Fibroblast of pulmonary artery (primary cell): ENCODE results near the gene NUCKS1.
A peak's percentile ranks its signal among the peaks of the same experiment; 100 is the strongest.

Source experiments
- DNase-seq: peaks from one replicate; pipeline ENCODE4 v3.0.0-alpha.2; 2010; ENCODE audit warnings: low read depth
- H3K4me3 ChIP-seq: replicated peaks from 2 replicates; pipeline ENCODE4 v1.5.1; 2011; ENCODE audit warnings: low read depth, mild to moderate bottlenecking, control low read depth, low read length, moderate library complexity
- CTCF ChIP-seq: IDR thresholded peaks from 2 replicates; pipeline ENCODE4 v1.5.1; 2011; ENCODE audit warnings: mild to moderate bottlenecking, control low read depth, low read length, inconsistent platforms; ENCODE audit errors: missing control alignments

Gene NUCKS1

GRCh38 chr1:205791568-205792180 lies 41.7 kb upstream of the NUCKS1 start:
- H3K4me3 ChIP-seq = no peak overlapping the region
- DNase-seq = peak; percentile 62

GRCh38 chr1:205787287-205787916 lies 37.4 kb upstream of the NUCKS1 start:
- TF ChIP-seq CTCF = no peak
- no peak for DNase-seq
- no peak overlapping the region for H3K4me3 ChIP-seq

More at GRCh38 chr1:205791568-205792180, 41.7 kb upstream of the NUCKS1 start:
- peak; percentile 83 for TF ChIP-seq CTCF

- no peak overlapping the region for H3K4me3 ChIP-seq
- DNase-seq = no peak
- no peak for TF ChIP-seq CTCF
Observed at GRCh38 chr1:205786601-205787000, 36.6 kb upstream of the NUCKS1 start.

- no peak for TF ChIP-seq CTCF
- H3K4me3 ChIP-seq = no peak overlapping the region
- no peak for DNase-seq
Observed at GRCh38 chr1:205785446-205785845, 35.5 kb upstream of the NUCKS1 start.

- TF ChIP-seq CTCF = no peak
- peak; percentile 29 for DNase-seq
- H3K4me3 ChIP-seq = no peak overlapping the region
Observed at GRCh38 chr1:205783904-205784303, 33.9 kb upstream of the NUCKS1 start.

- DNase-seq = no peak
- TF ChIP-seq CTCF = no peak
- H3K4me3 ChIP-seq = no peak overlapping the region
Observed at GRCh38 chr1:205783433-205783795, 33.4 kb upstream of the NUCKS1 start.
